ENCODE results near the gene AHR.
A peak's percentile ranks its signal among the peaks of the same experiment; 100 is the strongest.

Gene AHR

GRCh38 chr7:17305387-17306171 is 7.1 kb downstream of the AHR start:
- DNase-seq = no peak

GRCh38 chr7:17307000-17307399 is 8.5 kb downstream of the AHR start:
- no peak for DNase-seq

GRCh38 chr7:17307558-17307957 is 9.1 kb downstream of the AHR start:
- no peak for DNase-seq

GRCh38 chr7:17307969-17308648 is 9.7 kb downstream of the AHR start:
- DNase-seq = no peak

GRCh38 chr7:17311194-17311593 is 12.7 kb downstream of the AHR start:
- no peak for DNase-seq

GRCh38 chr7:17311952-17312351 is 13.5 kb downstream of the AHR start:
- no peak for DNase-seq

GRCh38 chr7:17312641-17313040 is 14.2 kb downstream of the AHR start:
- DNase-seq = no peak

- DNase-seq = no peak
Observed at GRCh38 chr7:17313194-17313593, 14.7 kb downstream of the AHR start.

- no peak for DNase-seq
Observed at GRCh38 chr7:17315974-17316373, 17.5 kb downstream of the AHR start.

GRCh38 chr7:17318146-17318545 is 19.7 kb downstream of the AHR start:
- DNase-seq = no peak

GRCh38 chr7:17319164-17320101 is 21.0 kb downstream of the AHR start:
- no peak for DNase-seq

- no peak for DNase-seq
Observed at GRCh38 chr7:17320102-17320497, 21.6 kb downstream of the AHR start.

- DNase-seq = no peak
Observed at GRCh38 chr7:17320657-17321056, 22.2 kb downstream of the AHR start.

GRCh38 chr7:17325364-17325763 is 26.9 kb downstream of the AHR start:
- no peak for DNase-seq

GRCh38 chr7:17326378-17326777 is 27.9 kb downstream of the AHR start:
- peak; percentile 12 for DNase-seq

- no peak for DNase-seq
Observed at GRCh38 chr7:17328641-17329040, 30.2 kb downstream of the AHR start.

- no peak for DNase-seq
Observed at GRCh38 chr7:17329440-17329839, 31.0 kb downstream of the AHR start.

GRCh38 chr7:17331891-17332501 is 33.5 kb downstream of the AHR start:
- no peak for DNase-seq

- DNase-seq = no peak
Observed at GRCh38 chr7:17333221-17333620, 34.8 kb downstream of the AHR start.

GRCh38 chr7:17336168-17336567 is 37.7 kb downstream of the AHR start:
- DNase-seq = no peak

GRCh38 chr7:17339139-17339538 is 40.7 kb downstream of the AHR start:
- DNase-seq = no peak

GRCh38 chr7:17339952-17340351 is 41.5 kb downstream of the AHR start:
- no peak for DNase-seq

- no peak for DNase-seq
Observed at GRCh38 chr7:17340655-17341054, 42.2 kb downstream of the AHR start.

Measured in NCI-H69 (cell line).